ENCODE measurements around the gene GFRA4. TPM values are rescaled to one million over a fixed set of nuclear protein-coding genes. Genes with fewer than 3 reads are reported as not detected.
A peak's percentile ranks its signal among the peaks of the same experiment; 100 is the strongest.

Gene GFRA4
- total RNA-seq, 1 donor from 2014 or later, result not detected

- H3K4me1 ChIP-seq, result peaks cover 17% of the 10 kb centered on the region
- H3K27me3 ChIP-seq, result no peaks in the 10 kb centered on the region
- no peaks in the 10 kb centered on the region for H3K36me3 ChIP-seq
- H3K9me3 ChIP-seq, result no peaks in the 10 kb centered on the region
- DNase-seq (ENCODE audit: extremely low spot score in 2 of 2), result no peak
- H3K4me3 ChIP-seq, result no peak overlapping the region
- TF ChIP-seq CTCF (IDR thresholded peaks at IDR 0.05) (no peak), POLR2A (IDR thresholded peaks at IDR 0.05) (no peak), POLR2AphosphoS5 (IDR thresholded peaks at IDR 0.05; ENCODE audit: insufficient read depth in 1 of 2, low read depth in 1 of 2) (no peak)
- no peak overlapping the region for H3K27ac ChIP-seq
- intact Hi-C loops (cut with DNase I), result no loop called here
Measured at GRCh38 chr20:3691306-3691705, 28.1 kb upstream of the GFRA4 start.

GRCh38 chr20:3690413-3690812 lies 27.2 kb upstream of the GFRA4 start:
- Histone ChIP-seq H3K4me1 (peaks cover 26% of the 10 kb centered on the region), H3K4me3 (no peak overlapping the region), H3K9me3 (no peaks in the 10 kb centered on the region), H3K27me3 (no peaks in the 10 kb centered on the region), H3K36me3 (no peaks in the 10 kb centered on the region), H3K27ac (no peak overlapping the region)
- DNase-seq (ENCODE audit: extremely low spot score in 2 of 2), result no peak
- TF ChIP-seq POLR2AphosphoS5 (IDR thresholded peaks at IDR 0.05; ENCODE audit: insufficient read depth in 1 of 2, low read depth in 1 of 2) (no peak), POLR2A (IDR thresholded peaks at IDR 0.05) (no peak), CTCF (IDR thresholded peaks at IDR 0.05) (no peak)
- intact Hi-C loops (cut with DNase I), result no loop called here

- no peaks in the 10 kb centered on the region for H3K9me3 ChIP-seq
- DNase-seq (ENCODE audit: extremely low spot score in 2 of 2), result no peak
- intact Hi-C loops (cut with DNase I), result no loop called here
- TF ChIP-seq POLR2A (IDR thresholded peaks at IDR 0.05) (no peak), CTCF (IDR thresholded peaks at IDR 0.05) (no peak), POLR2AphosphoS5 (IDR thresholded peaks at IDR 0.05; ENCODE audit: insufficient read depth in 1 of 2, low read depth in 1 of 2) (no peak)
- H3K4me3 ChIP-seq, result no peak overlapping the region
- H3K4me1 ChIP-seq, result peaks cover 26% of the 10 kb centered on the region
- H3K27me3 ChIP-seq, result no peaks in the 10 kb centered on the region
- no peak overlapping the region for H3K27ac ChIP-seq
- H3K36me3 ChIP-seq, result no peaks in the 10 kb centered on the region
Measured at GRCh38 chr20:3689978-3690377, 26.8 kb upstream of the GFRA4 start.

GRCh38 chr20:3687655-3688054 lies 24.5 kb upstream of the GFRA4 start:
- TF ChIP-seq CTCF (IDR thresholded peaks at IDR 0.05), result no peak
- TF ChIP-seq POLR2AphosphoS5 (IDR thresholded peaks at IDR 0.05; ENCODE audit: insufficient read depth in 1 of 2, low read depth in 1 of 2), result peak in 1 of 2 donors; percentile 54
- no peak for TF ChIP-seq POLR2A (IDR thresholded peaks at IDR 0.05)
- Histone ChIP-seq H3K27ac (peak overlapping the region; percentile 81), H3K36me3 (no peaks in the 10 kb centered on the region), H3K9me3 (no peaks in the 10 kb centered on the region), H3K27me3 (no peaks in the 10 kb centered on the region), H3K4me1 (peaks cover 26% of the 10 kb centered on the region), H3K4me3 (no peak overlapping the region)
- intact Hi-C loops (cut with DNase I), result no loop called here
- DNase-seq (ENCODE audit: extremely low spot score in 2 of 2), result no peak

- no peaks in the 10 kb centered on the region for H3K9me3 ChIP-seq
- TF ChIP-seq POLR2A (IDR thresholded peaks at IDR 0.05), result no peak
- TF ChIP-seq POLR2AphosphoS5 (IDR thresholded peaks at IDR 0.05; ENCODE audit: insufficient read depth in 1 of 2, low read depth in 1 of 2), result peak; percentile 67 to 96
- DNase-seq (ENCODE audit: extremely low spot score in 2 of 2), result peak in 1 of 2 donors; percentile 98
- H3K4me3 ChIP-seq, result peak overlapping the region in 1 of 2 donors; percentile 6
- H3K4me1 ChIP-seq, result peaks cover 26% of the 10 kb centered on the region
- no peaks in the 10 kb centered on the region for H3K27me3 ChIP-seq
- H3K36me3 ChIP-seq, result no peaks in the 10 kb centered on the region
- intact Hi-C loops (cut with DNase I), result no loop called here
- peak overlapping the region; percentile 81 for H3K27ac ChIP-seq
Measured at GRCh38 chr20:3686867-3687321, 23.7 kb upstream of the GFRA4 start.

All from vagina (tissue), 2 donors.